GM19438 (cell line): Measurements from ENCODE around the gene C1QBP.
"Not testable (repeated sequence)": the region's sequence is repeated elsewhere in the genome, so short reads cannot be mapped to it uniquely, and the experiment has no call there.

Experiments used
- ATAC-seq: cut with Tn5 transposase; IDR thresholded peaks from one replicate; pipeline ENCODE4 v1.9.1; 2021; ENCODE audit warnings: low read depth; ENCODE audit not compliant: unreplicated experiment

The C1QBP gene

DNA sequence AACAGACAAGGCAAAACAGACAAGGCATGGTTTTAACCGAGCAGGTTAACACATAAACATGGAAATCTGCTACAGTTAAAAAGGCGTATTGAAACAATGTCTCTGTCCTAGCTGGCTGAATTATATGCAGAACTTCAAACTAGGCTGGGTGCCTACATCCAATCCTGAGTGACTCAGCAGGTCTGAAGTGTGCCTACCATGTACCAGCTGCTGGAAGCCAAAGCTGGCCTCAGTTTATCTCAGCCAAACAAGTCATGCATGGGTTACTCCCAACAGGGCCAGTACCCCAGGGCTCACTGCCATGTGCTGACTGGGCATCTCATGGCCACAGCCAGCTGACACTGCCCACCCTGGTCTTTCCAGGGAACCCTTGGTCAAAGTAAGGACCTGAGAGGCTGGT is 4.0 kb downstream of the C1QBP start:
- ATAC-seq = no peak

- no peak for ATAC-seq
Observed at GRCh38 chr17:5431949-5432556, 6.9 kb downstream of the C1QBP start.

- ATAC-seq = not testable (repeated sequence)
Observed at GRCh38 chr17:5431234-5431633, 7.7 kb downstream of the C1QBP start.

DNA sequence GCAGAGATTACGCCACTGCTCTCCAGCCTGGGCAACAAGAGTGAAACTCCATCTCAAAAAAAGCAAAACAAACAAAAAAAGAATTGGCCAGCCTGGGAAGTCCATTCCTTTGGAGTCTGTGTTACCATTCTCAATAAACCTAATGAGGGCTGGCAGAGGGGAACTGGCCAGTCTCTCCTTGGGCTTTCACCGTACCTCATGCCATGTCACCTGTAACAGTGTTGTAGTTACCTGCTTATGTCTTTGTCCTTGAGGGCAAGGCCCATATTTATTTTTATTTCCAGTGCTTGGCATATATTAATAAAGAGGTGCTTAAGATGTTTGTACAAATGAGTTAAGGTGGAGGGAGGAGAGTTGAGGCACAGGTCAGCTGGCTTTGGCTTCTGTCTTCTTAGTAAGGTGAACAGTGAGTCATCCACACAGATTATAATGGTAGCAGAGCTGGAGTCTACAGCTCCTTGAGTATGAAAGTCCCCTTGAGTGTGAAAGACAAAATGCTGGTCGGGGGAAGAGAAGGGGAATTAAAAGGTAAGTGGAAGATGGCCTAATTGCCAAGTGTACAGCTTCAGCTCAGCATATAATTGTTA is 8.4 kb downstream of the C1QBP start:
- ATAC-seq = no peak

- ATAC-seq = no peak
Observed at GRCh38 chr17:5429191-5429887, 9.6 kb downstream of the C1QBP start.

- ATAC-seq = no peak
Observed at GRCh38 chr17:5425826-5426225, 13.1 kb downstream of the C1QBP start.

DNA sequence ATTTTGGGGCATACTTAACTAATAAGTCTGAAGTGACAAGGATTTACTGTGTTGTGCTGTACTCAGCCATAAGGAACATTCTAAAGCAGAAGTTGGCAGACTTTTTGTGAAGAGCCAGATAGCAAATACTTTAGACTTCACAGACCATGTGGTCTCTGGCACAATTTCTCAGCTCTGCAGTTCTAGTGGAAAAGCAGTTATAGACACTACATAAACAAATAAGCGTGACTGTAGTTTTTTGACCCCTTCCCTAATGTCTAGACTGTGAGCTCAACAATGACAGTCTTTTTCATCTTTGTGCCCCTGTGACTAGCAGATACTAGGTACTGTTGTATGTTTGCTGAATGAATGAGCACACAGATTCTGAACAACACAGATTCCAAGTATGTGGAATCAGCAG is 14.0 kb downstream of the C1QBP start:
- ATAC-seq = no peak

GRCh38 chr17:5422505-5422904 is 16.4 kb downstream of the C1QBP start:
- ATAC-seq = no peak

DNA sequence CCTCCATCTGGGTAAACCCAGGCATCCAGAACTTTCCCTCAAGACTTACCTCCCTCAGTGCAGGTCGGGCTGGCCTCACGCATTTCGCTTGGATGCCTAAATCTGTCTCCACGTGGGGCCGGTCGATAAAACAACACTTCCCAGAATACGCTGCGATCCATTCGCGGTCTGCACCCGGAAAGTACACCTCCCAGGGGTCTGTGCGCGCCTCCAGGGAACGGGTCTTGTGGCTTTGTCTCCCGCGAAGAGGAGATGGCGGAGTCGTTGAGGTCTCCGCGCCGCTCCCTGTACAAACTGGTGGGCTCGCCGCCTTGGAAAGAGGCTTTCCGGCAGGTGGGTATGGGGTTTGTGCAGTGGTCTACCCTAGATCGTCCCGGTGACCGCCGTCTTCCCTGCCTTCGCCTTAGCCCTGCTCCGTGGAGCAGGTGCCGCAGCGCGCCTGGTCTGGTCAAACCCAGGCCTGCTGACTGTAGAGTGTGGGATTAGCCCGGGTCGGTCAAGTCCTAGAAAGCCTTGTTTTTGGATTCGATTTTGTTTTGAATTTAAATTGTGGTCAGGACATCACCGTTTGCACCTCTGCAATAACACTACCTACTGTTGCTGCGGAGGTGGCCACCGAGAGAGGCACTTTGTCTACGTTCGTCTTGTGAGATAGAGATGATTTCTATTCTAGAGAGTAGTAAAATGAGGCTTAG is 18.8 kb downstream of the C1QBP start, which contains the start of gene RPAIN:
Gene RPAIN, plus strand, starts transcription at position 224 of the 695 bp plus-strand sequence. Its CDS starts 29 bp downstream, at position 253.
- ATAC-seq = peak; percentile 59

- ATAC-seq = peak; percentile 85
Observed at GRCh38 chr17:5419356-5419958, 19.5 kb downstream of the C1QBP start, which contains the start of gene NUP88. NUP88 (minus strand) TSS chr17:5419662; CDS start chr17:5419650, 12 bp downstream.

- ATAC-seq = peak; percentile 38
Observed at GRCh38 chr17:5418858-5419355, 20.0 kb downstream of the C1QBP start.

GRCh38 chr17:5416901-5417300 is 22.1 kb downstream of the C1QBP start:
- no peak for ATAC-seq

DNA sequence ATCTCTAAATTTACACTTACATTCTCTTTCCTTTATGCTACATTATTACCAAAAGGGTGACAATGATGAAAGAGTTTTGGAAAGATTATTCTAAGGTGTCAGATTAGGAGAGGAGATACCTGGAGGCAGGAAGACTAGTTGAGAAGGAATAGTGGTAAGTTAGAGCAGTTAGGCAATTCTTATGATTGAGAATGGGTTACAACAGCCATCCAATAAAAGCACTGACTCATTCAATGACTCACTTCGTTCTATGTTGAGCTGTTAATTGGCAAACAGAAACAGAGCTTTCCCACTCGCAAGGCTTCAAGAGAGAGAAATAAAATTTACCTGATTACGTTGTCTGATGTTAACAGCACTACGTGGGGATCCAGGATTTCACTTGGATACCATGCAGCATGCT is 25.3 kb downstream of the C1QBP start:
- ATAC-seq = no peak

DNA sequence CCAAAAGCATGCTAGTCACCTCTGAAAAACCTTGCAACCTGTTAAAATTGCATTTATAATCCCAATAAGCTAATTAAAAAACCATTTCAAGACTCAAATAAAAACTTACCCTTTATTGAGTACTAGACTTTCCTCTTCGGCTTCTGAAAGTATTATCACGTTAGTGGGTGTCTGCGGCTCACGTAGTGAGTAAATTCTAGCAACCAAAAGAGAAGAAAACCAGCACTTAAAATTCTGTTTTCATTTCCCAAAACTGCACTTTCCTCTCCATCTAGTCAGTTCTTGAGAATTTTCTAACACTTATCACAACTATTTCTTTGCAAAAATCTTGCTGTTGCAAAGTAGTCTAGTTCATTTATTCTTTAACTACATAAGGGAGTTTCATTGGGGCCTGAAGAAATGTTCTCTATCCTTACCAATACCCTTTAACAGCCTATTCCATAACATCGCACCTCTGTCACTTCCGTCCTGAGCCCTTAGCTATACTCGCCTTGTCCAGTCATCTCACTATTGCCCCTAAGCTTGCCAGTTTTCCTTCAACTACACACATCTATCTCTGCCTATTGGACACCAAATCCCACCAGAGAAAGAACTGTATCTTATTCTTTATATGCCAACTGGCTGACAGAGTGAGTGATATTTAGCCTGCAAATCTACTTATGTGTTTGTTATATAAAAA is 28.2 kb downstream of the C1QBP start:
- no peak for ATAC-seq

- no peak for ATAC-seq
Observed at GRCh38 chr17:5408186-5408585, 30.8 kb downstream of the C1QBP start.

DNA sequence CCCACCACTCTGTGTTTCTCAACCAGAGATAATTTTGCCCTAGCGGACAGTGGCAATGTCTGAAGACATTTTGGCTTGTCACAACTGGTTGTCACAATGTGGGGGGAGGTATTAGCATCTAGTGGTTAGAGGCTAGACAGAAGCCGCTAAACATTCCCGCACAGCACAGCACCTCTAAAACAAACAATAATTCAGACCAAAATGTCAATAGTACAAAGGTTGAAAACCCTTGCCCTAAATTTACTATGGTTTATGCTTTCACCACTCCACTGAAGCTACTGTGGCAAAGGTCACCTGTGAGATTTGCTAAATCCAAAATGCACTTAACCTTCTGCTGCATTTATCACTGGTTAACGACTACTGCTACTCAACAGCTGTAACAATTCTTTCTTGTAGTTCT is 33.6 kb downstream of the C1QBP start:
- ATAC-seq = no peak

- ATAC-seq = no peak
Observed at GRCh38 chr17:5399767-5400166, 39.2 kb downstream of the C1QBP start.

GRCh38 chr17:5396612-5397011 is 42.3 kb downstream of the C1QBP start:
- ATAC-seq = no peak

GRCh38 chr17:5391678-5392077 is 47.3 kb downstream of the C1QBP start:
- no peak for ATAC-seq
